SH-SY5Y (cell line): Measurements from ENCODE around the gene TXLNB.

Source experiments
- GATA2 ChIP-seq: IDR thresholded peaks from 2 replicates; pipeline ENCODE4 v1.6.1; 2011; ENCODE audit warnings: mild to moderate bottlenecking, low read depth, low read length
- GATA3 ChIP-seq: IDR thresholded peaks from 2 replicates; pipeline ENCODE4 v1.6.1; 2011; ENCODE audit warnings: low read depth, mild to moderate bottlenecking, low read length, moderate library complexity

DNA sequence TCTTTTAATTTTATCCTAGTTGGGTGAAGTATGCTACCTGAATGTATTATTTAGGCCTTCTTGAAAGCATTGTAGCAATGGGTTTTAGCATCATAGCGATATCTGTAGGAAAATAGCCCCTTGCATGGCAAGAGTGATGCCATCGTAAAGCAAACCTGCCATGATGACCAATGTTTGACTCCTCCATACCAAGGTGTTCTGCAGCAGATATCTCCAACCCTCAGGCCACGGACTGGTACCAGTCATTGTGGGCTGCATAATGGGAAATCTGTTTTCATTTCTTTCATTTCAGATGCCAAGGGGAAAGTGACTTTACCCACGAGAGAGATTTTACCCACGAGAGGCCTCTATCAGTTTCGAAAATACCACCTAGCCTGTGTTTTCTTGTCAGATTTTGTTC is 6.2 kb downstream of the TXLNB start:
- TF ChIP-seq GATA3 (no peak), GATA2 (no peak)
